ENCODE measurements around the gene EXTL2.

DNA sequence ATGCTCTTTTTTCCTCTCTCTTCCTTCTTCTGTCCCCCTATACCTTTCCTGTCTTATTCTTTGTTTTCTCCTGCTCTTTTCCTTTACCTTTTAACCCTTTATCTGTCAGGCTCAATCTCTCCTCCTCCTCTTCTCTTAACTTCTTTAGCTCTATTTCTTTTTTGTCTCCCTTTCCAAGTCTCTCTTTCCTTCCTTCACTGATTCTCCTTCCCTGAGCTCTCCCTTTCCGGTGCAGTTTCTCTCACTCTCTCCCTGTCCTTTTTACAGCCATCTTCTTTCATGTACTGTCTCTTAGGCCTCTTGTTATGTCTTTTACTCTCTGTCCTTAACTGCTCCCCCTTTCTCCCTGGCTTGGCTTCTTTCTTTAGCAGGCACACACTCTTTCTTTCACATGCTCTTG is 13.2 kb upstream of the EXTL2 start:
- TF ChIP-seq TAF1 (IDR thresholded peaks at IDR 0.05; ENCODE audit: borderline replicate concordance, low read depth, low read length) (no peak), POLR2AphosphoS5 (IDR thresholded peaks at IDR 0.05; ENCODE audit: low read depth, low read length) (no peak)

Measured in GM12892 (cell line).